ENCODE data around the gene MYT1.

The MYT1 gene

GRCh38 chr20:64140061-64140931, 24.0 kb upstream of the MYT1 start:
- no peak for DNase-seq

GRCh38 chr20:64140956-64141355, 23.3 kb upstream of the MYT1 start:
- no peak for DNase-seq

- peak; percentile 51 for DNase-seq
Observed at GRCh38 chr20:64142590-64142989, 21.7 kb upstream of the MYT1 start.

DNA sequence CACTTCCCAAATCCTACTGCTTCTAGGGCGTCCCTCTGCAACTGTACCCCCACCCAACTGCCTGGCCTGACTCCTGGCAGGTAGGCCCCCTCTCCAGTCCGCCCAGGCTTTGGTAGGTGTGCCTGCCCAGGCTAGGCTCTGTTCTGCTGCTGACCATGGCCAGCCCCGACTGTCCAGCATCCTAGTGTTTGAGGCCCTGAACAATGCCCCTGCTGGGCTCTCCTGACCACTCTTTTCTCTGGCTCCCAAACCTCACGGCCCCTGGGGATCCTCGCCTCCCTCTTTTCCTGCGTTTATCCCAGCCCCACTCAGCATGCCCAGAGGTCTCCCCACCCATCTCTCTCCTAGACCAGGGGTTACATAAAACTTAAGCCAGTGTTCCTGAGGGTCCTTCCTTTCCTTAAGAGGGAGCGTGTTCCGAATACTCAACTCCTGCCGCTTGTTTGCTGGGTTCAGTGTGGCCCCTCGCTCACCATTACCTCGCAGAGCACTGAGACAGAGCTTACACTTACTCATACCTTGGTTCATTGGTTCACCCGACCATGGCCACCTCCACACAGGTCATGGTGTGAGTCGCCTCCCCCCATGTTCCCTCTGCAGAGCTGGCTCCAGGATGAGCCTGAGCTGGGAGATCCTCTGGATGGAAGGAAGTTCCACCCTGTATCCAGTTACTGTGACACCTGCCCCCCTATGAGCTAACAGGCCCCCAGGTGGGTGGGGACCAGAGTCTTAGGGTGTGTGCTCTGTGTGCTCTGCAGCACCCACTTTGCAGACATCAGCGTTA, 21.0 kb upstream of the MYT1 start:
- no peak for DNase-seq

- no peak for DNase-seq
Observed at GRCh38 chr20:64144144-64144912, 19.9 kb upstream of the MYT1 start.

DNA sequence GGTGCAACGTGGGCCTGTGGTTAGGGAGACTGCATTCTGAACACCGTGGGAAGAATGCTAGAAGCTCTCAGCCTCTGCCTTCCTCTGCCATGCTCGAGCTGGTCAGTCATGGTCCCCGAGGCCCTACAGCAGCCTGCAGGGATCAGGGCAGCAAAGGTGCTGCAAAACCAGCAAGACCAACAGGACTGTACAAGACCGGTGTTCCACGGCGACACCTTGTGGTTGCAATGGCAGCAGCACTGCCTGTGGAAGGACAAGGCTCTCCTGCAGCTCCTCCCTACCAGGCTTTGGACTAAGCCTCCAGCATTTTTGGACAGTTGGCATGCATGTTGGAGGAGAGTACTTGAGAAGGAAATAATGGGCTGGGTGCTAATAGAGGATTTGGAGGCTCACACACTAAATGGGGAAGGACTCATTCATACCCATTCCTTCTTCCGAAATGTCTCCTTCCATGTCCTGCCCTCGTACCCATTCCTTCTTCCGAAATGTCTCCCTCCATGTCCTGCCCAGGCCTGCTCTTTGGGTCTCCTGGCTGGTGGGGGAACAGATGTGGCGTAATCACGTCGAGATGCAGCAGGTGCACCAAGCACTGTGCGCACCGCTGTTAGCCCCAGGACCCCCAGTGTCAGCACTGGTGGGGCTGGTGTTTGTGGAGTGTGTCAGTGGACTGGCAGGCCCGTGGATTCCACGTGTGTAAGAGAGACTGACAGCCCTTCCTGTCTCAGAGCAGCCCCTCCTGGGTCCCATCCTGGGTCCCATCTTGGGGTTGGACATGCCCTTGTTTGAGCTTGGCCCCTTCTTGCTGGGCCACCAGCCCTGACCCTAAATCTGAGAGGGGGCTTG, 18.6 kb upstream of the MYT1 start:
- DNase-seq, result no peak

DNA sequence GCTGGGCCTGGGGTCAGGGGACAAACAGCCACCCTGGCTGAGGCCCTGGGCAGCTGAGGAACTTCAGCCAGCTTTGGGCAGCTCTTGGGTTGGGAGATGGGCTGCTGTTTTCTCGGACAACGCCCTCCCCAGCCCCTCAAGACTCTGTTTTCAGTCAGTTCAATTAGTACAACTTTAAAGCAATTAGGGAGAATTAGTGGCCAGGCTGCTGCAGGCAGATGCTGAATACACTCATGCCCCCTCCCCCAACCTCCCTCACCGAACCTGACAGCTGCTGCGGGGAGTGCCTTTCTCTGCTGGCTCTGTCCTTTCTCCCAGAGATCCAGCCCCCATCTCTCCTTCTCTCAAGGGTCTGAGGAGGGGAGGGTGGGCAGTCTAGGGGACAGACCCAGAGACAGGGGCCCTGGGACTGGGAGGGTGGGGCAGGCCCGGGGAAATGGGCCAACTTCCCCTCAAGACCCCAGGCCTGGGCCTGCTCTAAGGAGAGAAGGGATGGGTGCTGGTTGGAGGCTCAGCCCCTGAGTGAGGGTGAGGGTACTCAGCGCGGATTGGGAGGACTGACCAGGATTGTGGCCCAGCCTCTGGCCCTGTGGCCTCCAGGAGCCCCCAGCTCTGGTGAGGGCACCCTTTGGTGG, 17.8 kb upstream of the MYT1 start:
- DNase-seq, result peak; percentile 86

GRCh38 chr20:64146936-64147477, 17.2 kb upstream of the MYT1 start:
- no peak for DNase-seq

DNA sequence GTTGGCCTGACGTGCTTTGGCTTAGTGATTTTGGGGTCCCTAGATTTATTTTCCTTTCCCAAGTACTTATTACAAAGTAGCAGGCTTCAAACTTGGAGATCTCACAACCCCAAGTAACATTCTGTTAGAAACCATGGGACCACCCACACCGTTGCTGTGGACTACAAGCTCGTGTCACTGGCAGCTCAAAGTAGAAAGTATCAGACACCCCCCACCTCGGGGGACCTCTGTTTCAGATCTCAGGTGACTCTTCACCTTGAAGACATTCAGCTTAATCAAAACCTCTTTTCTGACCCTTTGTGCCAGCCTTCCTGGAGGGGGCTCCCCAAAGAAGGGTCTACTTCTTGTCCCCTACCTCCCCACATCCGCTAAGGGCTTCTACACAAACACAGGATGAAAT, 15.7 kb upstream of the MYT1 start:
- DNase-seq, result no peak

- DNase-seq, result no peak
Observed at GRCh38 chr20:64149141-64149540, 15.1 kb upstream of the MYT1 start.

DNA sequence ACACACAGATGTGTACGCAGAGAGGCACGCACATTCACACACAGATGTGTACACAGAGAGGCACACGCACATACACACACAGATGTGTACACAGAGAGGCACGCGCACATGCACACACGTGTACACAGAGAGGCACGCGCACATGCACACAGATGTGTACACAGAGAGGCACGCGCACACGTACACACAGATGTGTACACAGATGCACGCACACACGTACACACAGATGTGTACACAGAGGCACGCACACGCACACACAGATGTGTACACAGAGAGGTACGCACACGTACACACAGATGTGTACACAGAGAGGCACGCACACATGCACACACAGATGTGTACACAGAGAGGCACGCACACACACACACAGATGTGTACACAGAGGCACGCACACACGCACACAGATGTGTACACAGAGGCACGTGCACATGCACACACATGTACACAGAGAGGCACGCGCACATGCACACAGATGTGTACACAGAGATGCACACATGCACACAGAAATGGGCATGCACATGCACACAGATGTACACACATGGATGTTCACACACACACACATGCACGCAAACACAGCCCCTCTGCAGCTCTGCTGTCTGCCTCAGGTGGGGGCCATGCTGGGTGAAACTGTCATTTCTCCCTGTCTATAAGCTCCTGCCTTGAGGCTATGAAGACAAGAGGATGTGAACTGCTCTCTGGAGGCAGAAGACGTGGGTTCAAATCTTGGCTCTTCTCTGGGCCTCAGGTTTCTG, 14.3 kb upstream of the MYT1 start:
- no peak for DNase-seq

GRCh38 chr20:64150756-64151632, 13.3 kb upstream of the MYT1 start:
- no peak for DNase-seq

DNA sequence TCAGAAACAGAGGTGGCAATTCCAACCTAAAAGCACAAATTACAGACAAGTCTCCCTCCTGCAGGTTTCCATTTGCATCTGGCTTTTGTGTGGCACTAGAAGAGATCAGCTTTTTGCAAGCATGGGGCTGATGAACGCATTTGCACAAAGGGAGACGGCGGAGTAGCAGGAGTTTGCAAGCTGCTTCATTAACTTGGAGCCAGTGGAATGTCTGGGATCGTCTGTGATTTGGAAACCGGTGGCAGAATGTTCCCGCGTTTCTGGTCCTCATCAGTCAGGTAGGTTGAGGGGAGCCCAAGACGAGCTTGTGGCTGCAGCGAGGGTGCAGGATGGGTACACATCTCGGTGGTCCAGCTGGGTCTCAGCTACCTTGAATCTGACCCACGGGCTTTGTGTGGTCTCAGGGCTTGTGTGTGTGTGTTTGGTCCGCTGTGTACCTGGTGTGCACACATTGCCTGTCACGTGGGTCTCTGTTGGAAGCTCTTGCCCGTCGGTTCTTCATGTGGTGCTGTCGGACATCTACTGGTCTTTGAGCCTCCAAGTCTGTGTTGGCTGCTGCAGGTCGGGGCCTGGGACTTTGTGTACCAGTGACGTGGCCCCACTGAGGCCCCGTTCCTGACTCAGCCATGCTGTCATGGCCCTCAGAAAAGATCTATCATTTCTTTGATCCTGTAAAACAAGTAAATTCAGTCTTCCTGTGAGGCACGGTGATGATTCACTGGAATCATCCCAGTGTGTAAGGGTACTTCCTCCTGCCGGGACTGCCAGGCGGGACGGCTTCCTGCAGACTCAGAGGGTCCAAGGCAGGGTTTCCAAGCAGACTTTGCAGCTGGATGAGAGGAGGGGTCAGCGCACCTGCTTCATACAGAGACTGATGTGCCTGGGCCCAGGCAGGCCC, 12.4 kb upstream of the MYT1 start:
- DNase-seq, result no peak

- peak; percentile 93 for DNase-seq
Observed at GRCh38 chr20:64152906-64153305, 11.3 kb upstream of the MYT1 start.

GRCh38 chr20:64153410-64153809, 10.8 kb upstream of the MYT1 start:
- DNase-seq, result no peak

GRCh38 chr20:64153861-64154589, 10.2 kb upstream of the MYT1 start:
- no peak for DNase-seq

DNA sequence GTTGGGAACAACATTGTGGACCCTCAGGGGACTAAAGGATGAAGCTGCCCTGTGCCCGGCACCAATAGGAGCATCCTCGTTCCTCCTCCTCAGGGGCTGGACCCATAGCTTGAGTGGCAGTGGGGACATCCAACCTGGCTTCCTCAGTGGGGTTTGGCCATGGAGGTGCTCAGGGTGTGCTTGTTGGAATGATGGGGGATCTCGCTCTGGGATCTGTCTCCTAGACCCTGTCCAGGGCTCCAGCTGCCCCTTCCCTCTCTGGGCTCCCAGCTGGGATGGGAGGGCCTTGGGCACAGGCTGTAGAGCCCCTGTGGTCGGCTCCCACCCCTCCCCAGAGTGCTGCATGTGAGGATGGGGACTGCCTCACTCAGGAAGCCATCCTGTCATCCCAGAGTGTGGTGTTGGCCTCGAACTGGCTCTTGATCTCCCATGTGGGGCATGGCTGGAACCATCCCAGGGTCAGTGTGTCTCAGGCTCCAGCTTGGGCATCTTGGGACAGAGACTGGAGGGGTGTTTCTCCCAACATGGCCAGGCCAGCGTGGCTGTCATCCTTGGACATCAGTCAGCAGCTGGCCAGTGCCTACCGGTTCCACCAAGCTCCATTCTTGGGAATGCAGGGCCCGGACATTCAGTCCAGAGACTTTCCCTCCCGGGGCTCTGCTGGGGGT, 9.5 kb upstream of the MYT1 start:
- no peak for DNase-seq
